GM21367 (cell line): ENCODE measurements around the gene EEFSEC.

Experiments used
- ATAC-seq: cut with Tn5 transposase; IDR thresholded peaks from one replicate; pipeline ENCODE4 v1.9.1; 2021; ENCODE audit not compliant: unreplicated experiment

EEFSEC gene

GRCh38 chr3:128329491-128330213 is 176.4 kb downstream of the EEFSEC start:
- no peak for ATAC-seq

GRCh38 chr3:128330214-128330842 is 177.0 kb downstream of the EEFSEC start:
- ATAC-seq = no peak

GRCh38 chr3:128334086-128334645 is 180.9 kb downstream of the EEFSEC start:
- ATAC-seq = no peak

GRCh38 chr3:128334766-128335165 is 181.5 kb downstream of the EEFSEC start:
- ATAC-seq = no peak

GRCh38 chr3:128335621-128336296 is 182.5 kb downstream of the EEFSEC start:
- no peak for ATAC-seq

- ATAC-seq = no peak
These were observed 183.3 kb downstream of the EEFSEC start for GRCh38 chr3:128336337-128337156.

GRCh38 chr3:128337305-128337704 is 184.0 kb downstream of the EEFSEC start:
- no peak for ATAC-seq

GRCh38 chr3:128338536-128339330 is 185.5 kb downstream of the EEFSEC start:
- no peak for ATAC-seq

GRCh38 chr3:128339491-128340012 is 186.3 kb downstream of the EEFSEC start:
- ATAC-seq = no peak

GRCh38 chr3:128340198-128340903 is 187.1 kb downstream of the EEFSEC start:
- ATAC-seq = no peak

- no peak for ATAC-seq
These were observed 187.7 kb downstream of the EEFSEC start for GRCh38 chr3:128340904-128341555.

- no peak for ATAC-seq
These were observed 188.5 kb downstream of the EEFSEC start for GRCh38 chr3:128341659-128342395.

GRCh38 chr3:128342701-128343180 is 189.5 kb downstream of the EEFSEC start:
- ATAC-seq = no peak

- ATAC-seq = no peak
These were observed 190.2 kb downstream of the EEFSEC start for GRCh38 chr3:128343287-128344051.

- no peak for ATAC-seq
These were observed 190.9 kb downstream of the EEFSEC start for GRCh38 chr3:128344052-128344735.

- no peak for ATAC-seq
These were observed 191.9 kb downstream of the EEFSEC start for GRCh38 chr3:128345196-128345595.

- ATAC-seq = no peak
These were observed 193.3 kb downstream of the EEFSEC start for GRCh38 chr3:128346562-128346961.
